22Rv1 (cell line): ENCODE data around the gene CT83.

ENCODE experiments used
- ZFX ChIP-seq: fragments of 450-650 bp; IDR thresholded peaks from 2 replicates; pipeline ENCODE4 v1.6.1; 2017; ENCODE audit warnings: antibody characterized with exemption, borderline replicate concordance
- TF ChIP-seq, protein P1 (sequence below): fragments of 450-650 bp; IDR thresholded peaks from 2 replicates; pipeline ENCODE4 v1.5.1; 2017; ENCODE audit warnings: mild to moderate bottlenecking

DNA sequence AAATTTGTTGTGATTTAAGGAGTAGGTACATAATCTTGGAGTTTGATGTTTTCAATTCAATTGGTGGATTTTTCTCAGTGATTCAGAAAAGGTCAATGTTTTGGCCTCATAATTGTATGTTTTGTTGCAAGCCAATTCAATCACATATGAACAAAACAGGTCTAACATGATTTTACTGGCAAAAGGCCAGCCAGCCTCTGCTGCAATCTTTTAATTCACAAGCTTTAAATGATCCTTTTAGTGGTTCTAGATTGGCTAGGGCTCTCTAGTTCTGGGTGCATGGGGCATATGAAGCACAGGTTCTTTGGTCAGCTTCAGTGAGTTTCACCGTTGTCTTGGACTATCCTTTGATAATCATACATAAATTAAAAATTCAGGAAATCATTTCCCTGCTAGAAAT, 45.6 kb downstream of the CT83 start:
- TF ChIP-seq, protein P1, sequence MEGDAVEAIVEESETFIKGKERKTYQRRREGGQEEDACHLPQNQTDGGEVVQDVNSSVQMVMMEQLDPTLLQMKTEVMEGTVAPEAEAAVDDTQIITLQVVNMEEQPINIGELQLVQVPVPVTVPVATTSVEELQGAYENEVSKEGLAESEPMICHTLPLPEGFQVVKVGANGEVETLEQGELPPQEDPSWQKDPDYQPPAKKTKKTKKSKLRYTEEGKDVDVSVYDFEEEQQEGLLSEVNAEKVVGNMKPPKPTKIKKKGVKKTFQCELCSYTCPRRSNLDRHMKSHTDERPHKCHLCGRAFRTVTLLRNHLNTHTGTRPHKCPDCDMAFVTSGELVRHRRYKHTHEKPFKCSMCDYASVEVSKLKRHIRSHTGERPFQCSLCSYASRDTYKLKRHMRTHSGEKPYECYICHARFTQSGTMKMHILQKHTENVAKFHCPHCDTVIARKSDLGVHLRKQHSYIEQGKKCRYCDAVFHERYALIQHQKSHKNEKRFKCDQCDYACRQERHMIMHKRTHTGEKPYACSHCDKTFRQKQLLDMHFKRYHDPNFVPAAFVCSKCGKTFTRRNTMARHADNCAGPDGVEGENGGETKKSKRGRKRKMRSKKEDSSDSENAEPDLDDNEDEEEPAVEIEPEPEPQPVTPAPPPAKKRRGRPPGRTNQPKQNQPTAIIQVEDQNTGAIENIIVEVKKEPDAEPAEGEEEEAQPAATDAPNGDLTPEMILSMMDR = no peak
- TF ChIP-seq ZFX = no peak
